ENCODE results near the gene STK24.

The STK24 gene

DNA sequence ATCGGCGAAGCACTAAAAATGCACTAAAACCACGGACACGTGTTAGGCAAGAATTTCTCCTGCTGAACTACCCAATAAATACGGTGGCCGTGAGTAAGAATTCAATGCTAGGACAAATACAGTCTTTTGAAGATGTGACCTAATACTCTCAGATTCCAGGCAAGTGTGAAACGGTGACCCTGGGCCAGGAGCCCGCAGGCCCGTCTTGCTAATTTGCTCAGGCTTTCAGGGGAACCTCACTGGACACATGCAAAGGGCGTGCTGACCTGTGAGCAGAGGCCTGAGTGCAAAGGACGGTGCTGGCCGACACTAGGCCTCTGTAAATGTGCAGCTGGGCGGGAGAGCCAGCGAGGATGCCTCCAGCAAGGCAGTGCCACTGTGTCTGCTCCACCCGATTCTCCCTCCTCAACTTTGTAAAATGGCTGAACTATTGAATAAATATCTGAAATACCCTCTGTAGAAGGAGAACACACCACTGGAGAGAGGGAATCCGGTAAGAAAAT, 70.1 kb downstream of the STK24 start:
- Histone ChIP-seq H3K9ac (ENCODE audit: insufficient read length) (no peak overlapping the region), H3K4me3 (peak overlapping the region; percentile 65), H3K27ac (peak overlapping the region; percentile 81), H3K36me3 (ENCODE audit: insufficient read depth, low read length) (no peaks in the 10 kb centered on the region), H3K9me3 (ENCODE audit: low read depth, low read length) (no peaks in the 10 kb centered on the region)
- TF ChIP-seq EZH2 (IDR thresholded peaks at IDR 0.05) (no peak), POLR2AphosphoS5 (IDR thresholded peaks at IDR 0.05; ENCODE audit: borderline replicate concordance, low read depth, low read length) (no peak), FOXP2 (optimal IDR thresholded peaks at IDR 0.05; ENCODE audit: control extremely low read depth, extremely low read length, insufficient read depth) (no peak)
- no peak for DNase-seq (ENCODE audit: low read depth, low spot score)

- Histone ChIP-seq H3K4me3 (no peak overlapping the region), H3K9me3 (ENCODE audit: low read depth, low read length) (no peaks in the 10 kb centered on the region), H3K27ac (peak overlapping the region; percentile 81), H3K36me3 (ENCODE audit: insufficient read depth, low read length) (no peaks in the 10 kb centered on the region), H3K9ac (ENCODE audit: insufficient read length) (no peak overlapping the region)
- TF ChIP-seq EZH2 (IDR thresholded peaks at IDR 0.05), result no peak
- no peak for TF ChIP-seq FOXP2 (optimal IDR thresholded peaks at IDR 0.05; ENCODE audit: control extremely low read depth, extremely low read length, insufficient read depth)
- TF ChIP-seq POLR2AphosphoS5 (IDR thresholded peaks at IDR 0.05; ENCODE audit: borderline replicate concordance, low read depth, low read length), result no peak
- no peak for DNase-seq (ENCODE audit: low read depth, low spot score)
Observed at GRCh38 chr13:98506322-98506721, 70.6 kb downstream of the STK24 start.

GRCh38 chr13:98505217-98505616, 71.7 kb downstream of the STK24 start:
- no peak for TF ChIP-seq POLR2AphosphoS5 (IDR thresholded peaks at IDR 0.05; ENCODE audit: borderline replicate concordance, low read depth, low read length)
- no peak for TF ChIP-seq EZH2 (IDR thresholded peaks at IDR 0.05)
- TF ChIP-seq FOXP2 (optimal IDR thresholded peaks at IDR 0.05; ENCODE audit: control extremely low read depth, extremely low read length, insufficient read depth), result no peak
- no peaks in the 10 kb centered on the region for H3K36me3 ChIP-seq (ENCODE audit: insufficient read depth, low read length)
- no peaks in the 10 kb centered on the region for H3K9me3 ChIP-seq (ENCODE audit: low read depth, low read length)
- no peak for DNase-seq (ENCODE audit: low read depth, low spot score)
- no peak overlapping the region for H3K4me3 ChIP-seq
- H3K9ac ChIP-seq (ENCODE audit: insufficient read length), result no peak overlapping the region
- no peak overlapping the region for H3K27ac ChIP-seq

- H3K9ac ChIP-seq (ENCODE audit: insufficient read length), result no peak overlapping the region
- no peaks in the 10 kb centered on the region for H3K36me3 ChIP-seq (ENCODE audit: insufficient read depth, low read length)
- no peaks in the 10 kb centered on the region for H3K9me3 ChIP-seq (ENCODE audit: low read depth, low read length)
- H3K27ac ChIP-seq, result no peak overlapping the region
- DNase-seq (ENCODE audit: low read depth, low spot score), result no peak
- no peak overlapping the region for H3K4me3 ChIP-seq
- no peak for TF ChIP-seq FOXP2 (optimal IDR thresholded peaks at IDR 0.05; ENCODE audit: control extremely low read depth, extremely low read length, insufficient read depth)
- no peak for TF ChIP-seq POLR2AphosphoS5 (IDR thresholded peaks at IDR 0.05; ENCODE audit: borderline replicate concordance, low read depth, low read length)
- no peak for TF ChIP-seq EZH2 (IDR thresholded peaks at IDR 0.05)
Observed at GRCh38 chr13:98504371-98504963, 72.4 kb downstream of the STK24 start.

GRCh38 chr13:98504029-98504351, 72.9 kb downstream of the STK24 start:
- DNase-seq (ENCODE audit: low read depth, low spot score), result no peak
- Histone ChIP-seq H3K27ac (no peak overlapping the region), H3K36me3 (ENCODE audit: insufficient read depth, low read length) (no peaks in the 10 kb centered on the region), H3K4me3 (no peak overlapping the region), H3K9me3 (ENCODE audit: low read depth, low read length) (no peaks in the 10 kb centered on the region), H3K9ac (ENCODE audit: insufficient read length) (no peak overlapping the region)
- TF ChIP-seq EZH2 (IDR thresholded peaks at IDR 0.05) (no peak), FOXP2 (optimal IDR thresholded peaks at IDR 0.05; ENCODE audit: control extremely low read depth, extremely low read length, insufficient read depth) (no peak), POLR2AphosphoS5 (IDR thresholded peaks at IDR 0.05; ENCODE audit: borderline replicate concordance, low read depth, low read length) (no peak)

- H3K9ac ChIP-seq (ENCODE audit: insufficient read length), result no peak overlapping the region
- H3K4me3 ChIP-seq, result no peak overlapping the region
- TF ChIP-seq EZH2 (IDR thresholded peaks at IDR 0.05) (no peak), FOXP2 (optimal IDR thresholded peaks at IDR 0.05; ENCODE audit: control extremely low read depth, extremely low read length, insufficient read depth) (no peak), POLR2AphosphoS5 (IDR thresholded peaks at IDR 0.05; ENCODE audit: borderline replicate concordance, low read depth, low read length) (no peak)
- no peaks in the 10 kb centered on the region for H3K9me3 ChIP-seq (ENCODE audit: low read depth, low read length)
- no peak for DNase-seq (ENCODE audit: low read depth, low spot score)
- H3K36me3 ChIP-seq (ENCODE audit: insufficient read depth, low read length), result no peaks in the 10 kb centered on the region; the same call in 1 of the 2 replicates
- H3K27ac ChIP-seq, result no peak overlapping the region
Observed at GRCh38 chr13:98503175-98504028, 73.5 kb downstream of the STK24 start.

- no peaks in the 10 kb centered on the region for H3K9me3 ChIP-seq (ENCODE audit: low read depth, low read length)
- H3K36me3 ChIP-seq (ENCODE audit: insufficient read depth, low read length), result no peaks in the 10 kb centered on the region; the same call in 1 of the 2 replicates
- TF ChIP-seq POLR2AphosphoS5 (IDR thresholded peaks at IDR 0.05; ENCODE audit: borderline replicate concordance, low read depth, low read length) (no peak), EZH2 (IDR thresholded peaks at IDR 0.05) (no peak), FOXP2 (optimal IDR thresholded peaks at IDR 0.05; ENCODE audit: control extremely low read depth, extremely low read length, insufficient read depth) (no peak)
- no peak for DNase-seq (ENCODE audit: low read depth, low spot score)
- H3K27ac ChIP-seq, result no peak overlapping the region
- H3K9ac ChIP-seq (ENCODE audit: insufficient read length), result no peak overlapping the region
- no peak overlapping the region for H3K4me3 ChIP-seq
Observed at GRCh38 chr13:98500963-98501421, 75.9 kb downstream of the STK24 start.

DNA sequence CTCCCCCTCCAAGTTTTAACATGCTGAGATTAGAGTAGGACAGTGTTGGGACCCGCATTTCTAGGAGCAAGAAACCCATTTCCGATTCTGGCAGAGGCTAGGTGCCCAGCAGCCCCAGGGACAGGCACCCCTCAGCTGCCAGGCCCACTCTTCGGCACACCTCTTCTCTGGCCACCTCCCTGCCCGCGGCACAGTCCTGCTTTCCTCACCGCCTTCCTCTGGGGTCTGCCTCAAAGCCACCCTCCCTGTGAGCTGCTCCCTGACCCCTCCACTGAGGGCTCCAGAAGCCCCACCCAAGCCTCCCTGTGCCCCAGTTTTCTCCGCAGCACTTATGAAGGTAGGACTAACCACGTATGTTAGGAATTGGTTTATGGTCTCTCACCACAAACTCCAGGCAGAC, 79.9 kb downstream of the STK24 start:
- H3K9ac ChIP-seq (ENCODE audit: insufficient read length), result peak overlapping the region; percentile 0

More for the DNA sequence above, 79.9 kb downstream of the STK24 start:
- no peaks in the 10 kb centered on the region; the same call in 1 of the 2 replicates for H3K36me3 ChIP-seq (ENCODE audit: insufficient read depth, low read length)
- peak overlapping the region; percentile 90 for H3K27ac ChIP-seq
- peak overlapping the region; percentile 62 for H3K4me3 ChIP-seq
- TF ChIP-seq EZH2 (IDR thresholded peaks at IDR 0.05) (no peak), FOXP2 (optimal IDR thresholded peaks at IDR 0.05; ENCODE audit: control extremely low read depth, extremely low read length, insufficient read depth) (no peak)
- no peaks in the 10 kb centered on the region for H3K9me3 ChIP-seq (ENCODE audit: low read depth, low read length)
- DNase-seq (ENCODE audit: low read depth, low spot score), result no peak
